ENCODE results near the gene MPZL1.

The MPZL1 gene

DNA sequence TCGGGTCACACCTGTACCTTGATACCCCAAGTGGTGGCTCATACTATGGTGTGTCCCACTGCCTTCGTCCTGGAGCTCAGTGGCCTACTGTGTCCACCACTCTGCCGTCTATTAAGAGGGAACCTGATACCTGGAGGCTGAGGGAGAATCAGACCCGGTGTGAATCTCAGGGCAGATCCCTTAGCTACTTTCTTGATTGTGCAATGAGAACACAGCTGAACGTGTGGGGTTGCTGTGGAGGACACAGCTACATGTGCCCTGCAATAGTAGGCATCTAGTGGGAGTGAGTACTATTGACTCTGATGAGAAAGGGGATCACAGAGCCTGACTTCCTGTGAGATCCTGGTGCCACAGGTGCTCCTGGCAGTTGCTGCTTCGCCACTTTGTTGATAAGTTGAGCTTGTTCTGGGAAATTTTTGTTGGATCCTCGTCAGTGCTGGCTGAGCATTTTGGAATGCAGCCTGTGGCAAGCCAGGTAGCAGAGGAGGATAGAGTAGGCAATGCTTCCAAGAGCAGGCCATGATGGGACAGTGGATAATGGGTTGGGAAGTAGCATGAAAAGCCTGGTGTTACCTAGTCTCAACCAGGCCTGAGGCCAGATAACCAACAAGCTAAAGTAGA is 28.2 kb upstream of the MPZL1 start:
- Histone ChIP-seq H3K4me3 (ENCODE audit: low read depth in 1 of 2, low read length in 2 of 2) (no peak overlapping the region), H3K27ac (ENCODE audit: low read depth, low read length) (no peak overlapping the region), H3K9ac (ENCODE audit: low read depth in 1 of 2, low read length in 2 of 2) (no peak overlapping the region), H3K4me1 (ENCODE audit: control insufficient read depth in 1 of 2, insufficient read depth in 2 of 2, low read length in 2 of 2) (peaks cover 3 to 8% of the 10 kb centered on the region in 2 donors), H3K9me3 (ENCODE audit: control insufficient read depth in 1 of 2, low read length in 2 of 2) (no peaks in the 10 kb centered on the region), H3K36me3 (ENCODE audit: control insufficient read depth in 1 of 2, insufficient read depth in 2 of 2, low read length in 2 of 2) (peaks cover 9 to 58% of the 10 kb centered on the region in 2 donors), H3K27me3 (ENCODE audit: control insufficient read depth in 1 of 2, insufficient read depth in 2 of 2, low read length in 2 of 2) (no peaks in the 10 kb centered on the region)

GRCh38 chr1:167694691-167695090 is 27.1 kb upstream of the MPZL1 start:
- no peak overlapping the region for H3K4me3 ChIP-seq (ENCODE audit: low read depth in 1 of 2, low read length in 2 of 2)
- no peaks in the 10 kb centered on the region for H3K9me3 ChIP-seq (ENCODE audit: control insufficient read depth in 1 of 2, low read length in 2 of 2)
- no peaks in the 10 kb centered on the region for H3K27me3 ChIP-seq (ENCODE audit: control insufficient read depth in 1 of 2, insufficient read depth in 2 of 2, low read length in 2 of 2)
- H3K9ac ChIP-seq (ENCODE audit: low read depth in 1 of 2, low read length in 2 of 2): no peak overlapping the region
- H3K4me1 ChIP-seq (ENCODE audit: control insufficient read depth in 1 of 2, insufficient read depth in 2 of 2, low read length in 2 of 2): peaks cover 3 to 8% of the 10 kb centered on the region in 2 donors
- no peak overlapping the region for H3K27ac ChIP-seq (ENCODE audit: low read depth, low read length)
- peaks cover 10 to 65% of the 10 kb centered on the region in 2 donors for H3K36me3 ChIP-seq (ENCODE audit: control insufficient read depth in 1 of 2, insufficient read depth in 2 of 2, low read length in 2 of 2)

DNA sequence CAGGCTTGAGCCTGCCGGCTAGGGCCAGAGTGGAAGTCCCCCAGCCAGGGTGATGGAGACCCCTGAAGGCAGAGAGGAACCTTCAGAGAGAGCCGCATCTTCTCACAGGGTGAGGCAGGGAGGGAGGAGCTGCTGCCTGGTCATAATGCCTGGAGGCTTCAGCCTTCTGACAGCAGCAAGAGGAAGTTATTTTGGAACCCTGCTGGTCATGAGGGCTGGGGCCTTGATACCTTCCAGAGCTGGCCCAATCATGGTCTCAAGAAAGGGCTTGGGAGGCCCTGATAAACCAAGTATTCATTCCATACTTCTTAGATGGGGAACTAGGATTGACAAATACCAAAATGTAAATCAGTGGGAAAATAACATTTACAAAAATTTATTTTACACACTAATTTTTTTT is 26.6 kb upstream of the MPZL1 start:
- Histone ChIP-seq H3K27ac (ENCODE audit: low read depth, low read length) (no peak overlapping the region), H3K36me3 (ENCODE audit: control insufficient read depth in 1 of 2, insufficient read depth in 2 of 2, low read length in 2 of 2) (peaks cover 10 to 67% of the 10 kb centered on the region in 2 donors), H3K9ac (ENCODE audit: low read depth in 1 of 2, low read length in 2 of 2) (no peak overlapping the region), H3K4me1 (ENCODE audit: control insufficient read depth in 1 of 2, insufficient read depth in 2 of 2, low read length in 2 of 2) (peaks cover 3 to 8% of the 10 kb centered on the region in 2 donors), H3K9me3 (ENCODE audit: control insufficient read depth in 1 of 2, low read length in 2 of 2) (no peaks in the 10 kb centered on the region), H3K4me3 (ENCODE audit: low read depth in 1 of 2, low read length in 2 of 2) (no peak overlapping the region), H3K27me3 (ENCODE audit: control insufficient read depth in 1 of 2, insufficient read depth in 2 of 2, low read length in 2 of 2) (no peaks in the 10 kb centered on the region)

GRCh38 chr1:167695756-167696561 is 25.8 kb upstream of the MPZL1 start:
- H3K4me3 ChIP-seq (ENCODE audit: low read depth in 1 of 2, low read length in 2 of 2): no peak overlapping the region
- H3K9ac ChIP-seq (ENCODE audit: low read depth in 1 of 2, low read length in 2 of 2): no peak overlapping the region
- peaks cover 3 to 8% of the 10 kb centered on the region in 2 donors for H3K4me1 ChIP-seq (ENCODE audit: control insufficient read depth in 1 of 2, insufficient read depth in 2 of 2, low read length in 2 of 2)
- H3K36me3 ChIP-seq (ENCODE audit: control insufficient read depth in 1 of 2, insufficient read depth in 2 of 2, low read length in 2 of 2): peaks cover 10 to 60% of the 10 kb centered on the region in 2 donors
- H3K27ac ChIP-seq (ENCODE audit: low read depth, low read length): no peak overlapping the region
- no peaks in the 10 kb centered on the region for H3K27me3 ChIP-seq (ENCODE audit: control insufficient read depth in 1 of 2, insufficient read depth in 2 of 2, low read length in 2 of 2)
- no peaks in the 10 kb centered on the region for H3K9me3 ChIP-seq (ENCODE audit: control insufficient read depth in 1 of 2, low read length in 2 of 2)

- no peak overlapping the region for H3K27ac ChIP-seq (ENCODE audit: low read depth, low read length)
- no peaks in the 10 kb centered on the region for H3K27me3 ChIP-seq (ENCODE audit: control insufficient read depth in 1 of 2, insufficient read depth in 2 of 2, low read length in 2 of 2)
- H3K9me3 ChIP-seq (ENCODE audit: control insufficient read depth in 1 of 2, low read length in 2 of 2): no peaks in the 10 kb centered on the region
- peaks cover 7 to 58% of the 10 kb centered on the region in 2 donors for H3K36me3 ChIP-seq (ENCODE audit: control insufficient read depth in 1 of 2, insufficient read depth in 2 of 2, low read length in 2 of 2)
- H3K4me1 ChIP-seq (ENCODE audit: control insufficient read depth in 1 of 2, insufficient read depth in 2 of 2, low read length in 2 of 2): peaks cover 3 to 8% of the 10 kb centered on the region in 2 donors
- H3K4me3 ChIP-seq (ENCODE audit: low read depth in 1 of 2, low read length in 2 of 2): no peak overlapping the region
- no peak overlapping the region for H3K9ac ChIP-seq (ENCODE audit: low read depth in 1 of 2, low read length in 2 of 2)
Observed at GRCh38 chr1:167697667-167698141, 24.1 kb upstream of the MPZL1 start.

DNA sequence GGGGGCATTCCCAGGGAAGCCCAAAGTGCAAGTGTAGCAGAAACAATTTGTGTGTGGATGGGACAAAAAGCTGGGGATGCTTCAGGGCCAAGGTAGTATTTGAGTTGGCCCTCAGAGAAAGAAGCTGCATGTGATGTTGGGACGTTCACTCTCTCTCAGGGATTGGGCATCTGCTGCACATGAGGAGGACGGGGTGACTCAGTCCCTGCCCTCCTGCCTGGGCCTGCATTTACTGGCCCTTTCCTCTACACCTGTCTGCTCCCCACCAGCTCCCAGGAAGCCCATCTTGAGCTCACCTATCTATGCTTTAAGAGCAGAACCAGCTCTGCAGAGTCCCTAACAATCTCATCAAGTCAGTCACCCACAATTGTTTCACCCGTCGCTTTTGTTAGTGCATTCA is 23.5 kb upstream of the MPZL1 start:
- Histone ChIP-seq H3K4me1 (ENCODE audit: control insufficient read depth in 1 of 2, insufficient read depth in 2 of 2, low read length in 2 of 2) (peaks cover 3 to 8% of the 10 kb centered on the region in 2 donors), H3K27me3 (ENCODE audit: control insufficient read depth in 1 of 2, insufficient read depth in 2 of 2, low read length in 2 of 2) (no peaks in the 10 kb centered on the region), H3K36me3 (ENCODE audit: control insufficient read depth in 1 of 2, insufficient read depth in 2 of 2, low read length in 2 of 2) (peaks cover 4 to 57% of the 10 kb centered on the region in 2 donors), H3K9me3 (ENCODE audit: control insufficient read depth in 1 of 2, low read length in 2 of 2) (no peaks in the 10 kb centered on the region), H3K27ac (ENCODE audit: low read depth, low read length) (no peak overlapping the region), H3K4me3 (ENCODE audit: low read depth in 1 of 2, low read length in 2 of 2) (no peak overlapping the region), H3K9ac (ENCODE audit: low read depth in 1 of 2, low read length in 2 of 2) (no peak overlapping the region)

GRCh38 chr1:167701510-167701909 is 20.3 kb upstream of the MPZL1 start:
- no peak overlapping the region for H3K4me3 ChIP-seq (ENCODE audit: low read depth in 1 of 2, low read length in 2 of 2)
- no peaks in the 10 kb centered on the region for H3K9me3 ChIP-seq (ENCODE audit: control insufficient read depth in 1 of 2, low read length in 2 of 2)
- no peaks in the 10 kb centered on the region for H3K27me3 ChIP-seq (ENCODE audit: control insufficient read depth in 1 of 2, insufficient read depth in 2 of 2, low read length in 2 of 2)
- H3K27ac ChIP-seq (ENCODE audit: low read depth, low read length): no peak overlapping the region
- H3K9ac ChIP-seq (ENCODE audit: low read depth in 1 of 2, low read length in 2 of 2): no peak overlapping the region
- peaks cover 3 to 8% of the 10 kb centered on the region in 2 donors for H3K4me1 ChIP-seq (ENCODE audit: control insufficient read depth in 1 of 2, insufficient read depth in 2 of 2, low read length in 2 of 2)
- H3K36me3 ChIP-seq (ENCODE audit: control insufficient read depth in 1 of 2, insufficient read depth in 2 of 2, low read length in 2 of 2): peaks cover 9 to 49% of the 10 kb centered on the region in 2 donors

DNA sequence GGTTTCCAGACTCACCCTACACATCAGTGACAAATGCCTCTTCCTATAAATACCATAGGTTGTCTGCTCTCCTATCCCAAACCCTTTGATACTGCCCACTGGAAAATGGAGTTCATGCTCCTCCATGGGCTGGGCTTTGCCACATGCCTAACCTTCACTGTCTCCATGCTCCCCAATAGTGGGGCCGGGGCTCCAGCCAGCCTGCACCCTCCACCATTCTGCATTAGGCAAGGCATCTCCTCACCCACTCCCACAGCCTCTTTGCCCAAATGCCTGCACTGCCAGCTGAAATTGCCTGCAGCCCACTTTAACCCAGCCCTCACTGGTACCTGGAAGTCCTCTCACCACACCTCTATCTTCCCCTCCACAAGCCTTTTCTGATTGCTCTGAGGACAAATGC is 18.2 kb upstream of the MPZL1 start:
- H3K4me1 ChIP-seq (ENCODE audit: control insufficient read depth in 1 of 2, insufficient read depth in 2 of 2, low read length in 2 of 2): no peaks in the 10 kb centered on the region
- H3K27ac ChIP-seq (ENCODE audit: low read depth, low read length): no peak overlapping the region
- no peak overlapping the region for H3K4me3 ChIP-seq (ENCODE audit: low read depth in 1 of 2, low read length in 2 of 2)
- no peak overlapping the region for H3K9ac ChIP-seq (ENCODE audit: low read depth in 1 of 2, low read length in 2 of 2)
- no peaks in the 10 kb centered on the region for H3K27me3 ChIP-seq (ENCODE audit: control insufficient read depth in 1 of 2, insufficient read depth in 2 of 2, low read length in 2 of 2)
- H3K9me3 ChIP-seq (ENCODE audit: control insufficient read depth in 1 of 2, low read length in 2 of 2): no peaks in the 10 kb centered on the region
- peaks cover 9 to 30% of the 10 kb centered on the region in 2 donors for H3K36me3 ChIP-seq (ENCODE audit: control insufficient read depth in 1 of 2, insufficient read depth in 2 of 2, low read length in 2 of 2)

DNA sequence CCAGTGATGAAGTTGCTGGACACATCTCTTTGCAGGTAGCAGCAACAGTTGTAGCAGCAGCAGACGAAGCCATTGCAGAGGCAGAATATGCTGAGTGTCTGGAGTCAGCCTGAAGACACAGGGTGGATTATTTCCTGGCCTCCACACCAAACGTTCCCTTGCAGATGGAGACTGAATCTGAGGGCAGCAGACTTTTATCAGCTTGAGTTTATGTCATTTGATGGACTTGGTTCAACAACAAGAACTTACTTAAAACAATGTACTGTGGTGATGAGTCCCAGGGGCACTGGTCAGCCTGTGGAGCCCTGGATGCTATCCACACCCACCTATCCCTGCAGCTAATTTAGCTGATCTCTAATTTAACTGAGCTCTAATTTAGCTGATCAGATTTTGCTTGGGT is 17.1 kb upstream of the MPZL1 start:
- Histone ChIP-seq H3K36me3 (ENCODE audit: control insufficient read depth in 1 of 2, insufficient read depth in 2 of 2, low read length in 2 of 2) (peaks cover 6 to 23% of the 10 kb centered on the region in 2 donors), H3K4me3 (ENCODE audit: low read depth in 1 of 2, low read length in 2 of 2) (no peak overlapping the region), H3K9me3 (ENCODE audit: control insufficient read depth in 1 of 2, low read length in 2 of 2) (no peaks in the 10 kb centered on the region), H3K27ac (ENCODE audit: low read depth, low read length) (no peak overlapping the region), H3K9ac (ENCODE audit: low read depth in 1 of 2, low read length in 2 of 2) (no peak overlapping the region), H3K27me3 (ENCODE audit: control insufficient read depth in 1 of 2, insufficient read depth in 2 of 2, low read length in 2 of 2) (no peaks in the 10 kb centered on the region), H3K4me1 (ENCODE audit: control insufficient read depth in 1 of 2, insufficient read depth in 2 of 2, low read length in 2 of 2) (no peaks in the 10 kb centered on the region)

DNA sequence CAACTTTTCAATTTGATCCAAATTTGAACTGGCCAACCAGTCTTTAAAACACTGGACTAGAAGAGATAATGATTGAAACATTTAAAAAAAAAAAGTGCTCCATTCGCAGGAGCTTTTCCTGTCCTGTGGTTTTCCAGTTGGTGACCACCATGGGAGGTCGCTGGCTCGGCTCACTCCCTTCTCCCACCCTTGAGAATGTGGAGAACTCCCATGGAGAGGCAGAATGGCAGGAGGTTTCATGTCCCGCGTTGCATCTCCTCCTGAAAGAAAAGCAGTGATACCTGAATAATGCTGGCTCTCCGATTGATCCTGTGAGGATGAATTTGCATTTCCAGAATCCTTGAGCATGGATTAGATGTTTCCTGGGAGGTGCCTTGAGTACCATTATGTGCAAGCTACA is 16.5 kb upstream of the MPZL1 start:
- Histone ChIP-seq H3K27ac (ENCODE audit: low read depth, low read length) (no peak overlapping the region), H3K9me3 (ENCODE audit: control insufficient read depth in 1 of 2, low read length in 2 of 2) (no peaks in the 10 kb centered on the region), H3K9ac (ENCODE audit: low read depth in 1 of 2, low read length in 2 of 2) (no peak overlapping the region), H3K4me1 (ENCODE audit: control insufficient read depth in 1 of 2, insufficient read depth in 2 of 2, low read length in 2 of 2) (no peaks in the 10 kb centered on the region), H3K36me3 (ENCODE audit: control insufficient read depth in 1 of 2, insufficient read depth in 2 of 2, low read length in 2 of 2) (peaks cover 6 to 22% of the 10 kb centered on the region in 2 donors), H3K27me3 (ENCODE audit: control insufficient read depth in 1 of 2, insufficient read depth in 2 of 2, low read length in 2 of 2) (no peaks in the 10 kb centered on the region), H3K4me3 (ENCODE audit: low read depth in 1 of 2, low read length in 2 of 2) (no peak overlapping the region)

All from duodenal mucosa (tissue), 2 donors.